Measurements from ENCODE around the gene PIP5K1B.
"Not testable (repeated sequence)": the region's sequence is repeated elsewhere in the genome, so short reads cannot be mapped to it uniquely, and the experiment has no call there.

The PIP5K1B gene

DNA sequence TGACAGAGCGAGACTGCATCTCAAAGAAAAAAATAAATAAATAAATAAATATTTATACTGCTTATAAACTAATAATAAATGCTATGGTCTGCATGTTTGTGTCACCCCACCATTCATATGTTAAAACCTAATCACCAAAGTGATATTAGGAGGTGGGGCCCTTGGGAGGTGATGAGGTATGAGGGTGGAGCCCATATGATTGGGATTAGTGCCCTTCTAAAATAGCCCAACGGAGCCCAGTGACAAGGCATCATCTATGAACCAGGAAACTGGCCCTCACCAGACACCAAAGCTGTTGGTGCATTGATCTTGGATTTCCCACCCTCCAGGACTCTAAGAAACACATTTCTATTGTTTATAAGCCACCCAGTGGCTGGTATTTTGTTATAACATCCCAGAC is 335.6 kb downstream of the PIP5K1B start:
- no peak for DNase-seq

DNA sequence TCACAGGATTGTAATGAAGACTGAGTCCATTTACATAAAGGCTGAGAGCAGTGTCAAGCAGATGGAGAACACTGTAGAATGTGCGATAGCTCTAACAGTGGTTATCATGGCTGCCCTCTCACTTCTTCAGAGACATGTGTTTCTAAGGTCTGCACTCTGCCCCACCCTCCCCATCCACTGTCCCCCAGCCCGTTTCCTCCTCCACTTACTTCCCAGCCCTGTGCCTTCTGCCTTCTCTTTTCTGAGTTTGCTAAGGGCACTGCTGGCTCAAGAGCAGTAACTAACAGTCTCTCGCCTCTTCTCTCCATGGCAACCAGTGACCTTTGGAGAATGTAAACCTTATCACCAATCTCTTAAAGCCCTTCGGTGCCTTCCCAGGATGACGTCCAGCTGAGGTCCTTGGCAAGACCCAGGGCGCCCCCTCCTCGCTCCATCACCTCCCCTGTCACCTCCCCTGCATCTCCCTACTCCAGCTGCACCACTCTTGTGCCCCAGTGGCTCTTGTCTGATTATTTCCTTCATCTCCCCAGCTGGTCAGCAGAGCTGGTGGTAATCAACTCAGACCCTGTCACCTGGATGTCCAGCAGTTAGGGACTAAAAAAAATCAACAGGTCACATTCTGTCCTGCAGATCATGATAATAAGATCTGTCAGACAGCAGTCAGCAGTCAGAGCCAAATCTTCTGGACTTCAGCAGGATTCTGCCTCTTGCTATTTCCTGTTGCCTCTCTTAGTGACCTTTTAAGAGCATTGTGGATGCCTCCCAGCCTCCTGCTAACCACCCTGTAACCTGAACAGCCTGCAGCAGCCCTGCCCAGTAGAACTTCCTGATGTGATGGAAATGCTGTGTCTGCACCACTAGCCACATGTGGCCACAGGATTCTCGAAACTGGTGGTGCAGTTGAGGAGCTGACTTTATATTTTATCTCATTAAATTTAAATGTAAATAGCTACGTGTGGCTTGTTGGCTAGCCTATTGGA is 339.5 kb downstream of the PIP5K1B start:
- DNase-seq: no peak

GRCh38 chr9:69045821-69046220 is 340.8 kb downstream of the PIP5K1B start:
- DNase-seq: no peak

DNA sequence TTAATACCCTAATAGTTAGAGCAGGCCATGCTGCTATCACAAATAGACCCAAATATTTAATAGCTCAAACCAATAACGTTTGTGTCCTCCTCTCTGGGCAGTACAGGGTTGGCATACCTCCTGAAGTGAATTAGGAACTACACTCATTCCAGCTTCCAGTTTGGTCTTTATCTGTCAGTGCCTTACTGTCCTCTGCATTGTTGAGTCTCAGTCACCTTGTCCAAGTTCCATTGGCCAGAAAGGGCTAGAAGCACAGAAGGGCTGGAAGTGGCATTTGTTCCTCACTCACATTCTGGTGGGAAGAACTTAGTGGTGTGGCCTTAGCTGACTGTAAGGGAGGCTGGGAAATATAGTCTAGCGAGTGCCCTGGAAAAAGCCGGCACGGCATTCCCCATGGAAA is 341.7 kb downstream of the PIP5K1B start:
- no peak for DNase-seq

- no peak for DNase-seq
Measured at GRCh38 chr9:69047371-69047770, 342.3 kb downstream of the PIP5K1B start.

DNA sequence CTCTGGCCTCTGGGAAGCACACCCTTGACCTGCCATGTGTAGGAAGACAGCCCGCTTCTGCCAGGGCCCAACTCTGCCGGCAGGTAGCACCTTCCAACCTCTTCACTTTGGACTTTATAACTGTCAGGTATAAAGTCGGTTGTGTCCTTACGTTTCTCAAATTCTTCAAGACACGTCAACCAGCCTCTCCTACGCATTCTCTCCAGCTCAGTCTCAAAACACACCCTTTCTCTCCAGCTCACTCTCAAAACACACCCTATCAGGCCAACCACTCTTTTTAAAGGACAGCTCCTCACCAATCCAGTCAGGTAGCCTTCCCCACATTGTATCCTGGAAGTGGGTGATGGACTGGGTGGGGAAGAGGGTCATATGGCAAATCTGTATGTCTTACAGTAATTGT is 344.1 kb downstream of the PIP5K1B start:
- DNase-seq: no peak

- not testable (repeated sequence) for DNase-seq
Measured at GRCh38 chr9:69050936-69051335, 345.9 kb downstream of the PIP5K1B start.

GRCh38 chr9:69054989-69055388 is 349.9 kb downstream of the PIP5K1B start:
- no peak for DNase-seq

DNA sequence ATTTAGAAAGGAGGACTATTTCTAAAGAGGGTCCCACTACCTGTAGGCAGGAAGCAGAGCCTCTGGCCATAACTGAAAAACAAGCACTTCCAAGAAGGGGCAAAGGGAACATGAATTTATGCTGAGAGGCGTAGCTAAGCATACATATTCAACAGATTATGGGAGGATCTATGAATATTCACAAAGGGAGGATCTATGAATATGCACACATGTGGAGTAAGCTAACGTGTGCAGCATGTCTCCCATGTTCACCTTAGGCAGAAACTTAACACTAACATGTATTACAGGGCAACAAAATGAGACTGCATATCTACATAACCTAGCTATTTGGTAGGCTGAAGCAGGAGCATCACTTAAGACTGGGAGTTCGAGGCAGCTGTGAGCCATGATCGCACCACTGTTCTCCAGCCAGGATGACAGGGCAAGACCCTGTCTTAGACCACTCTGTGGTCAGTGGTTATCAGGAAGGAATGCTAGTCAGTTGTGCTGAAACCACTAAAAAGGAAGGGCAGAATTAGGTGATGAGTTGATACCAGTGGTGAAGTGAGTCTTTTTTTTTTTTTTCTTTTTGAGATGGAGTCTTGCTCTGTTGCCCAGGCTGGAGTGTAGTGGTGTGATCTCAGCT is 351.3 kb downstream of the PIP5K1B start:
- DNase-seq: no peak

- no peak for DNase-seq
Measured at GRCh38 chr9:69058101-69058500, 353.1 kb downstream of the PIP5K1B start.

Data from activated CD4-positive, alpha-beta T cell treated with anti-CD3 and anti-CD28 coated beads, Interleukin-2, amount 50 U/mL, for 48 hours (primary cell).